GM19099 (cell line): ENCODE results near the gene PPFIA3.

ENCODE experiments used
- POLR2A ChIP-seq: IDR thresholded peaks from 3 replicates; pipeline ENCODE4 v1.6.1; 2011; ENCODE audit warnings: low read depth; ENCODE audit not compliant: insufficient read length; ENCODE audit errors: extremely low read depth

PPFIA3 gene

GRCh38 chr19:49097453-49098288 is 21.7 kb upstream of the PPFIA3 start:
- no peak for TF ChIP-seq POLR2A

GRCh38 chr19:49098795-49099194 is 20.5 kb upstream of the PPFIA3 start:
- TF ChIP-seq POLR2A, result no peak

GRCh38 chr19:49101160-49101559 is 18.2 kb upstream of the PPFIA3 start:
- no peak for TF ChIP-seq POLR2A

GRCh38 chr19:49102303-49102702 is 17.0 kb upstream of the PPFIA3 start:
- TF ChIP-seq POLR2A, result no peak

- TF ChIP-seq POLR2A, result no peak
Observed at GRCh38 chr19:49103331-49104085, 15.8 kb upstream of the PPFIA3 start.

GRCh38 chr19:49104229-49104864 is 15.0 kb upstream of the PPFIA3 start:
- TF ChIP-seq POLR2A, result no peak

GRCh38 chr19:49106648-49107135 is 12.7 kb upstream of the PPFIA3 start:
- TF ChIP-seq POLR2A, result no peak

GRCh38 chr19:49107625-49108459 is 11.5 kb upstream of the PPFIA3 start:
- no peak for TF ChIP-seq POLR2A

GRCh38 chr19:49109051-49109450 is 10.3 kb upstream of the PPFIA3 start:
- peak; percentile 10 for TF ChIP-seq POLR2A

- TF ChIP-seq POLR2A, result peak; percentile 7
Observed at GRCh38 chr19:49109569-49110233, 9.6 kb upstream of the PPFIA3 start.

GRCh38 chr19:49110567-49110966 is 8.8 kb upstream of the PPFIA3 start:
- no peak for TF ChIP-seq POLR2A

- TF ChIP-seq POLR2A, result no peak
Observed at GRCh38 chr19:49111218-49111998, 7.9 kb upstream of the PPFIA3 start.

GRCh38 chr19:49113762-49114629 is 5.3 kb upstream of the PPFIA3 start, which contains the start of gene LIN7B:
LIN7B (plus strand) TSS chr19:49114370; CDS start chr19:49114405, 35 bp downstream.
- TF ChIP-seq POLR2A, result peak; percentile 43
